C4-2B (cell line): ENCODE data around the gene ALKBH6.

Experiments used
- H3K27ac ChIP-seq: fragments of 450-650 bp; 2 replicates; pipeline ENCODE4 v1.5.1; 2017
- CTCF ChIP-seq: fragments of 450-650 bp; conservative IDR thresholded peaks from 2 replicates; pipeline ENCODE4 v1.5.1; 2017; ENCODE audit warnings: mild to moderate bottlenecking
- ZFX ChIP-seq: fragments of 450-650 bp; IDR thresholded peaks from 2 replicates; pipeline ENCODE4 v1.6.1; 2017

Gene ALKBH6

GRCh38 chr19:35995048-35995993, 18.7 kb downstream of the ALKBH6 start, which contains the start of gene SDHAF1:
TSS of gene SDHAF1 (plus strand) at chr19:35995188. CDS start at chr19:35995275, 87 bp downstream.
- peak within 1 kb of the TSS; percentile 86 for H3K27ac ChIP-seq
- TF ChIP-seq CTCF (no peak; the same call in 1 of the 2 replicates), ZFX (peak; percentile 93; the same call in 1 of the 2 replicates)

- TF ChIP-seq CTCF, result no peak
- TF ChIP-seq ZFX, result no peak
- H3K27ac ChIP-seq, result no peak overlapping the region
These were observed 20.0 kb downstream of the ALKBH6 start for GRCh38 chr19:35993923-35994598.

DNA sequence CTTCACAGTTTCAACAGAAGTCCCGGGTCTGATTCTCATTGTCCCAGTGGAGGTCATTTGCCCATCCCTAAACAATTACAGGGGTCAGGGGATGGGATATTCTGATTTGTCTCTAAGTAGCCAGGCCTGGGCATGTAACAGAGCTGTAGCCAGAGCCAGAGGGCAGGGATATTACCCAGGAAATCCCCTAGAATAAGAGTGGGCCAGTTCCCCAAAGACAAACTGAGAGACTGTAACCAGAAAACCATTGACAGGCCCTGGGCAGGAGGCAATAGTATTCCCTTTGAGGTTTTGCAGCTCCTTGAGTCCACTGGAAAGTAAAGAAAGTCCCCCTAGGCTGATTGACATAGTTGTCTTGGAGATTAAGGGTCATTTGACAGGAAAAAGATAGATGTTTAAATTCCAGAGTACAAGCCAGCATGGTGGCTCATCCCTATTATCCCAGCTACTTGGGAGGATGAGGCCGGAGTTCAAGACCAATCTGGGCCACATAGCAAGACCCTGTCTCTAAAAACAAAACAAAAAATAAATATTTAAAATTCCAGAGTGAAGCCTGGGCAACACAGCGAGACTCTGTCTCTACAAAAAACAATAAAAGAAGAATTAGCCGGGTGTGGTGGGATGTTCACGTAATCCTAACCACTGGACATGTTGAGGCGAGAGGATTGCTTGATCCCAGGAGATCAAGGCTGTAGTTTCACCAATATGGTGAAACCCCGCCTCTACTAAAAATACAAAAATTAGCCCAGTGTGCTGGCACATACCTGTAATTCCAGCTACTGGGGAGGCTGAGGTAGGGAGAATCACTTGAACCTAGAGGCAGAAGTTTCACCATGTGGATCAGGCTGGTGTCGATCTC, 20.9 kb downstream of the ALKBH6 start:
- no peak overlapping the region for H3K27ac ChIP-seq

DNA sequence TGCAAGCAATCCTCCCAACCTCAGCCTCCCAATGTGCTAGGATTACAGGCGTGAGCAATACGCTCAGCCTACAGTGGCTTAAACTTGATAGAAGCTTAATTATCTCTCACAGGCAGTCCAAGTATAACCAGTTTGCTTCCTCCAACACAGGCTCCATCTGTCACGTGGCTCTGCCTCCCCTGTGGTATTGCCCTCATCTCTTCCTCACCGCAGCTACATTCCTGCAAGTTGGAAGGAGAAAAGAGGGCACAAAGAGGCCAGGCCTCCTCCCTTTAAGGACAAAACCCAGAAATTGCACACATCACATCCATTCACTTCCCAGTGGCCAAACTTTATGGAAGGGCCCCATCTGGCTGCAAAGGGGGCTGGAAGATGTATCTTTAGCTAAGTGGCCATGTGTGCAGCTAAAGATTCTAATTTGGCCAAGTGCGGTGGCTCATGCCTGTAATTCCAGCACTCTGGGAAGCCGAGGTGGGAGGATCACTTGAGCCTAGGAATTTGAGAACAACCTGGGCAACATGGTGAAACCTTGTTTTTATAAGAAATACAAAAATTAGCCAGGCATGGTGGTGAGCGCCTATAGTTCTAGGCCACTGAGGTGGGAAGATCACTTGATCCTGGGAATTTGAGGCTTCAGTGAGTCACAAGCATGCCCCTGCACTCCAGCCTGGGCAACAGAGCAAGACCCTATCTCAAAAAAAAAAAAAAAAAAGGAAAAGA, 22.1 kb downstream of the ALKBH6 start:
- TF ChIP-seq CTCF (no peak), ZFX (no peak)
- no peak overlapping the region for H3K27ac ChIP-seq

More for the DNA sequence above, 20.9 kb downstream of the ALKBH6 start:
- TF ChIP-seq ZFX (no peak), CTCF (no peak)

DNA sequence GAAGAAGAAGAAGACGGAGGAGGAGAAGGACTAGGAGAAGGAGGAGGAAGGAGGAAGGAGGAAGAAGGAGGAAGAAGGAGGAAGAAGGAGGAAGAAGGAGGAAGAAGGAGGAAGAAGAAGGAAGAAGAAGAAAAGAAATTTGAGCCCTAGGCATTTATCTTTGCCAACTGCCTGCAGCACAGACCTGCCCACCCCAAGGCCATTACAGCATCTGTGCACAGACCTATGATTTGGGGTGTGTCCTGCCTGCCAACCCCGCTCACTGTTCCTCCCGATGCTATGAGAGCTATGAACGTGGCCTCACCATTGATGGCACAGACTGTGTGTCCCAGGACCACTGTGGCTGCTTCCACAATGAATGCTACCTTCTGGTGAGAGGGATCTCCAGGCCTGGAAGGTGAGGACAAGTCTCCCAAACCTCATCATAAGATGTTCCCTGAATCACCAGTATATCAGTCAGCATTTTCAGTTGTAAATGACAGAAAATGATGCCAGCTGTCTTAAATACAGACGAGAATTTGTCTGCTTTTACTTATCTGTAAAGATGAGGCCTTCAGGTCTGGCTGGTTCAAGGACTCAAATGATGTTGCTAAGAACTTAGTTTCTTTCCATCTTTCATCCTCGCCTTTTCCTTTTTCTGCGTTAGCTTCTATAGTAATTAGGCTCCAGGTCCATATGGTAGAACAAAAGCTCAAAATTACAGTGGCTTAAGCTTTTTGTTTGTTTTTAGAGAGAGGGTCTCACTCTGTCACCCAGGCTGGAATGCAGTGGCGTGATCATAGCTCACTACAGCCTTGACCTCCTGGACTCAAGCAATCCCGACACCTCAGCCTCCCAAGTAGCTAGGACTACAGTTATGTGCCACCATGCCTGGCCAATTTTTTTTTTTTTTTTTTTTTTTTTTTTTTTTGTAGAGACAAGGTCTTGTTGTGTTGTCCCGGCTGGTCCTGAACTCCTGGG, 23.0 kb downstream of the ALKBH6 start:
- no peak for TF ChIP-seq CTCF
- no peak for TF ChIP-seq ZFX
- no peak overlapping the region for H3K27ac ChIP-seq

- TF ChIP-seq ZFX, result no peak
- no peak overlapping the region for H3K27ac ChIP-seq
These were observed 23.9 kb downstream of the ALKBH6 start for GRCh38 chr19:35990156-35990555.
